DMS79 treated with DMSO at 0.1 percent for 48 hours (cell line): ENCODE results near the gene GPR153.
A peak's percentile ranks its signal among the peaks of the same experiment; 100 is the strongest.

Experiments used
- DNase-seq: peaks from one replicate; lab custom pipeline; 2025; lab: John Stamatoyannopoulos, UW

The GPR153 gene

DNA sequence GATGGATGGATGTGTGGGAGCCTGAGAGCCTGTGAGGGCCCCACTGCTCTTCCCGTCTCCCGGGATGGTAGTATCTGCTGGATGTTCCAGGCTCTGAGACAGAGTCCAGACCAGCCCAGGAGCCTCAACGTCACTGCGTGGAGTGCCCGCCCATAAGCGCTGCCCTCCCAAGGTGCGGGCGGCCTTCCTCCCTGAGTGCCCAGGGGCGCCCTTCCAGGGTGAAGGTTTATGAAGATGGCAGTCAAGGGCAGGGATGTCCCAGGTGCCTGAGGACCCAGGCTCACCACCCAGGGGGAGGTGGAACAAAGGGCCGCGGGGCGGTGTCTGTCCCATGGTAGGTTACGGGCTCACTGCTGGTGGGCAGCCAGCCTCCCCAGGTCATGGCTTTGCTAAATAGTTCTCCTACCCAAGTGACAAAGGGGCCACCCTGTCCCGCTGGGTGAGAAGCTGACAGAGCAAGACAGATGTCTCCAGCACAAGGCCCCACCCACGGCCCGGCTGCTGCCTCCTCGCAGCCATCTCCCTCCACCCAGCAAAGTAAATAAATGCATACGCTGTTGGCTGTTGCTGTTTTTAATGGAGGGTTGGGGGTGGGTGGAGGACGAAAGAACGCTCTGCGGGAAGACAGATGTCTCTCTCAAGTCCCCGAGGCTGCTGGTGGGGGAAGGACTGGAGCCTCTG, 9.0 kb upstream of the GPR153 start:
- DNase-seq = no peak

DNA sequence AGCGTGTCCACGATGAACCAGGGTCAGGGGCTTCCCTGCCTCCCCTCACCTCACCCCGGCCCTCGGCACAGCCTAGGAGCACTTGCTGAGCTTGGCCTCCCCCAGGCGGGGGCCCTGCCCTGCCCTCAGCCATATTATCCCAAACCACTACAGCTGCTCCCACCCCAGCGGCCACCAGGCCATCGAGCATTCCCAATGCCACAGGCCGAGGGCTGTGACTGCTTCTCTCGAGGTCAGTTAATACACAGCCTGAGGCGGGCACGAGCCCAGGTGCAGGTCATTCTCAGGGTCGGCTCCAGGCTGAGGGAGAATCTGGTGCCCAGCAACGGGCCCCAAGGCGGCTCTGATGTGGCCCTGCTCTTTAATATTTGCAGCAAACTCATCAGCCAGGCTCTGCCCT, 8.4 kb upstream of the GPR153 start:
- no peak for DNase-seq

DNA sequence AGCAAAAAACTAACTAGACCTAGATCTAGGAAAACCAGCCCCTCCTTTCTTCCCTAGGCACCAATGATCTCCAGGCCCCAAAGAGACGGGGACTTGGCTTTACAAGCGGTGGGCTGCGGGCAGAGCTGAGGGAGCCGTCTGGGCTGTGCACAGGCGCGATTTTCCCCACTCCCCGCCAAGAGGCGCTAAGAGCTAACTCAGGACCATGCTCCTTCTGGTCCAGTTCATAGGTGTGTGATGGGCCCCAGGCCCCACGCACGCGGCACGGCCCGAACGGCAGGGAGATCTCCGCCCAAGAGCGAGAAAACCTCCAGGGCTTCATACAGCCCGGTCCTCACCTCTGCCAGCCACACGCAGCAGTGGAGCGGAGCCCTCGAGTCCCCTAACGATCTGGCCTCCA, 7.5 kb upstream of the GPR153 start:
- DNase-seq = no peak

DNA sequence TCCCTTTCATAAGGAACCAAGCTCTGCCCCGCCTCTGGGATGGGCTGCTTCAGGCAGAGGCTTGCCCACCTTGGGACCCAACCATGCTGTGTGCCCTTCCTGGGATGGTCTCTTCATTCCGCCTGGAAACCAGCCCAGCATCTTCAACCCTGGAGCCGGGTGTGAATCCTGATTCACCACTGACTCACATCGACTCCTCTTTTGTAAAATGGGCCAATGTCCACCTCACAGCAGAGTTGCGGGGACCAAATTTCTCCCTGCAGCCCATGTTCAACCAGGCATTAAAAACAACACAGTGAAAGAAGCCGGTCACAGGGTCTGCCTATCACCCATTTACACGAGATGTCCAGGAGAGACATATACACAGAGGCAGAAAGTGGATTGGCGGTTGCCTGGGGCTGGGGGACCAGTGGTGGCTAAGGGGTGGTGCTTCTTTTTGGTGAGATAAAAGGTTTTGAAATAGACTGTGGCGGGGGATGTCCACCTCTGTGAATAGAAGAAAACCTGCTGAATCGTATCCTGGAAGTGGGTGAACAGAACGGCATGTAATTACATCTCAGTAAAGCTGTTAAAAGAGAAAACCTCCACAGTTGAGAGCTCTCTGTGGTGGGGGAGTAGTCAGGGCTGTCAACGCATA, 6.9 kb upstream of the GPR153 start:
- DNase-seq = no peak

DNA sequence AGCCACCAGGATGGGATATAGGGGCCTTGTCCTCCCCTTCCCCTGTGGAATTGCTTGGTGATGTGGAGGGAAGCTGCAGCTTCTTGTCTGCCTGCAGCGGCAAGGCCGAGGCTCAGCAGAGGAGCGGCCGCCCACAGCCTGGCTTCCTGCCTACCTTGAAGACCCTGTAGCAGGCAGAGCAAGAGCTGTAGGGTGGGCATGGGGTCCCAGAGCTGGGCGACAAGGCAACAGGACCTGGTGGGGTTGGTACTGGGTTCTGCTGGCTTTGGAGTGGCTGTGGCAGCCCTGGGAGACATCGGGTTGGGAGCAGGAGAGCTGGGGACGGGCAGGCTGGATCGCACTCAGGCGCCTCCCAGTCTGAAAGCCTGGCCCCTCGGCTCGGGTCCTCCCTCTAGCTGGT, 5.7 kb upstream of the GPR153 start:
- no peak for DNase-seq

DNA sequence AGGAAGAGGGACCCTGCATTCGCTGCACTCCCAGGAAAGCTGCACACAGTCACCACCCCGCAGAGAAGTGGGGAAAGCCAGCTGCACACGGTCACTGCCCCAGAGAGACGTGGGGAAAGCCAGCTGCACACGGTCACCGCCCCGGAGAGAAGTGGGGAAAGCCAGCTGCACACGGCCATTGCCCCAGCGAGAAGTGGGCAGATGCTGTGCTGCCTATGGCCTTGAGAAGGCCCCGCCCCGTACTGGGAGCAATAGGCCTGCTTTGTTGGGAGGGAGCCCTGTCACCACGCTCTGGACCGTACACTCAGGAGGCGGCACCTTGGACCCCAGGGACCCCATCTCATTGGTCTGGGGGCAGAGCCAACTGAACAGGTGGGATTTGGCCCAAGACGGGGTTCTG, 4.3 kb upstream of the GPR153 start:
- DNase-seq = no peak

DNA sequence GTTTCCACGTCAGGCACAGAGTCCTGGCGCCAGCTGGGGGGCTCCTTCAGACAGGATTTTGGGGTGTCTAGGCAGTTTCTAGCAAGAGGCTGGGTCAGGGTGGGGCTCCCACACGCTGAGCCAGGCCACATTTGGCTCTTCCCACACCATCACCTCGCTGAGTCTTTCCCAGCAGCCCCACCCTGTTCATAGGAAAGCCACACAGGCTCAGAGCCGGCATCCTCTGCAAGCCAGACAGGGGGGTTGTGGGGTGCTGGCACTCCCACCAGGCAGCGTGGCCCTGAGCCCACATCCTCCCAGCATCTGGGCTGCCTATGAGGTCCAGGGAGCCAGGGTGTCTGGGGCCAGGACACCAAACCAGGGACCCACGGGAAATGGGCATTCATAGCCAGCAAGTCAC, 2.8 kb upstream of the GPR153 start:
- no peak for DNase-seq

DNA sequence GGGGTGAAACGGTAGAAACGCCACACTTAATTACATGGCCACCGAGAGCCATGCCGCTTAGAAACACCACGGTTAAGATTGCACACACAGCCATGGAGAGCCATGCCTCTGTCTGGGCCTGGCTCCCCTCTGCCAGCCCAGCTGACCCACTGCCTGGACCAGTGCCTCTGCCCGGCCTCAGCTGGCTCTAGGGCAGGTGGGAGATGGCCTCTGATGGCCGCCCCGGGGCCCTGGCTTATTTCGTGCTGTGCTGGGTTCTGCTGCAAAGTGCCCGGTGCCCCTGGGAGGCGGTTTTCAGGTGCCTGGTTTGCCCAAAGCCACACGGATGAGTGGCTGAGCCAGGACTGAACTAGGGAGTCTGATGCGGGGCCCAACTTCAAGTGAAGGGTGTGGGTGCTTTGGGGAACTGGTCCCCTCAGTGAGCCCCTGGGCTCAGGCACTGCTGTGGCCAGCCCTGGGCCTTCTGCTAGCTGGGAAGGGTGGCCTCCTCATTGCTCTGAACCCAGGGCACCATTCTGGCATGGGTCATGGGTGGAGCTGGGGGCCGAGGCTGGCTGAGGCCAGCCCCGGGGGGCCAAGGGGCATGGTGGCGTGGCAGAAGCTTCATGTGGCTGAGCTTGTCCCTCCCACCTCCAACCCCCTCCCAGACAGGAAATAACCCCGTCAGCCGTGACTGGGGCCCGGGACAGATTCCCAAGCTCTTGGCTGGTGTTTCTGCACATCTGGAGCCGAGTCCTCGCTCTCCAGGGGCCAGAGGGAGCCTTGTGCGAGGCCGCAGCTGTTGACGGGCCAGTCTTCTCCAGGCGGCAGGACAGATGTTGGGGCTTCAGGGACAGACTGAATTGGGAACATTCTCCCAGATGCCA, 1.9 kb upstream of the GPR153 start:
- DNase-seq = no peak

DNA sequence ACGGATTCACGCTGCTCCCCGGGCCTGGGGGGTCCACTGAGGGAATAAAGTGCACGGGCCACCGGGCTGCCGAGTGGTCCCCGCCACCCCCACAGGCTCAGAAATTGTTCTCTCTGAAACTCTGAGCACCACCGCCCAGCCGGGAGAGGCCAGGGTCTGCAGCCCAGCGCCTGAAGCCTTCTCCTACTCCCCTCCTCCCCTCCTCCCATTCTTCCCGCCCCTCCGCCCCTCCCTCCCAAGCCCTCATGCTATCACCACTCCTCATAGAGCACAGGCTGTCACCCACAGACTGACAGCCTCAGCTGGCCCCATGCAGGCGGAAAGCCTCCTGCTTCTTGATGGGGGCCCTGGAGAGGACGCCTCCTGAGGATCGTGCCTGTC, 707 bp upstream of the GPR153 start:
- DNase-seq = peak; percentile 34

DNA sequence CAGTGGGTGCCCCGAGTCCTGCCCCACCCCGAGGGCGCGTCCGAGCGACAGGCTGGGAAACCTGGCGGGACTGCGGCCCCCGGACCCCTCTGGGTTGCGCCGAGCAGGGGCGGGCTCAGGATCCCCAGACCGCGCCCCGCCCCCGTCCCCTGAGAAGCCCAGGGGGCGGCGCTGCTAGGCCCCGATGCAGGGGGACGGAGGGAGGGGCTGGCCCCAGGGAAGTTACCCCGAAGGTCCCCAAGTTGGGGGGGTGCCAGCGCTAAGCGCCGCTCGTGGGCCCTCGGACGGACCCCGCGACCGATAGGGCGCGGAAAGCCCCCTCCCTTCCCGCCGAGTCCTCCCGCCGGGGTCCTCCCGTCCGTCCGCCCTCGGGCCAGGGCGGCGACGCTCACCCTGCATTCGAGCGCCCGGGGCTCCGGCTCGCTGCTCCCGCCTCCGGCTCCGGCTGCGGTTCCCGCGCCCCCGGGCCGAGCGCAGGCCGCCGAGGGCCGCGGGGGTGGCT, 414 bp downstream of the GPR153 start:
- no peak for DNase-seq

DNA sequence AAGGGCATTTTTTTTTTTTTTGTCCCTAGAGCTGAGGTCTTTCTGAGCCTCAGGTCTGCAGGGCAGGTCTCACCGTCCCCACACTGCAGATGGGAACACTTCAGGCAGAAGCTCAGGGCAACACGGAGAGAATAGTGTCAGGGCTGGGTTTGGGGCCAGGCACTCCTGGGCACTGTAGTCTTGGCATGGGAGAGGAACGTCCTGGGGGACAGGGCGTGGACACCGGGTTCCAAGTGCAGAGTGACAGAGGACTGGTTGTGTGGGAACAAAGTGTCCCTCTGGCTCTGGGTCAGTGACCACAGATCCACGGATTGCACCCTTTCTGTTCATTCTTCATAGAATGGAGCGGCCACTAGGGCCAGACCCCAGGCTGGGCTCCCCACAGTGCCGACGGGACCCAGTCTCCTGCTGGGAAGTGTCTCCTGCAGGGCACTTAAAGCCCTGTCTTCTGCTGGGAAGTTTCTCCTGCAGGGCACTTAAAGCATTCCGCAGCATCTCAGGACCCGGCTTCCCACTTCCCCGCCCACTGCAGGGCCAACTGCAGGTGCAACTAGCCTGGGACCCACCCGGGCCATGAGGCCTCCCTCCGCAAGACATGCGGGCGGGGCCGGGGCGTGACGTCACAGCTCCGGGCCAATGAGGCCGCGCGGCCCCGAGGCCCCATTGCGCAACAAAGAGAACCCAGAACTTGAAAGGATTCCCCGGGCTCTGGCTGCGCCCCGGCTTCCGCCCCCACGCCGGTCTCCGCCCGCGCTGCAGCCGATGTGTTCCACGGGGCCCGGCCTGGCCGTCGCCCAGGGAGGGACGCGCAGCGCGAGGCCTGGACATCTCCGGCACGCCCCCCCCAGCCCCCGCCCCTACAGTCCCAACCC, 1.2 kb downstream of the GPR153 start:
- peak; percentile 56 for DNase-seq

DNA sequence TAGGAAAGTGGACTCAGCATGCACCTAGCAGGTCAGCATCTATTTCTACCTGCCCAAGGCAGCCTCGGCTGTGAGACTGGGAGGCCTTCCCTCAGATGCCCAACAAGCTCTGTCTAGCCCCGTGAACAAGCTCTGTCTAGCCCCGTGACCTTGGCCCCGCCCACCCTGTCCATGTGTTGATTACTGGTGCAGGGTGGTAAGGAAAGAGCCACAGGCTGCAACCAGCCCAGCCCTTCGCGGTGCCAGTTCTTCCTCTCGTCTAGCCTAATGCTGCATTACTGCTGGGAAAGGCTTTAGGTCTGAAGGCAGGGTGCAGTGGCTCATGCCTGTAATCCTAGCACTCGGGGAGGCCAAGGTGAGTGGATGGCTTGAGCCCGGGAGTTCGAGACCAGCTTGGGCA, 2.2 kb downstream of the GPR153 start:
- no peak for DNase-seq

DNA sequence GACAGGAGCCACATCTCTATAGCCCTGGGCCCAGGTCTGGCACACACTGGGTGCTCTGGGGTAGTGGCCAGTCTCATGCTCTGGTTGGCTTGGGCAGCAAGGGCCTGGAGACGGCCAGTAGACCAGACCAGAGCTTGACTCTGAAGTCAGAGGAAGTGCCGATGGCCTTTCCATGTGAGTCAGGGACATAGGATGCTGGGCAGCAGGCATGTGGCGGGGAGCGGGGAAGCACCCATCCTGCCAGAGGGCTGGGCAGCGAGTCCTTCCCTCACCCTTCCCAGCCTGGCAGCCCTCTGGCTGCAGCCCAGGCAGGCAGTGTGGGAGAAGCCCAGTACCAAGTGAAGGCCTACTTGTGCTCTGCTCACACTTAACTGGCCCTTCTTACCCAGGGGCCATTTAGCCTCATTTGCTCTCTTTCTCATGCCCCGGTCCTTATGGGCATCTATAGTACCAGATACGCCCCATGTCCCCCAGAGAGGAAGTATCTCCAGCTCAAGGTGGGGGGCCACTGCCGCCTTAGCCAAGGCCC, 3.3 kb downstream of the GPR153 start:
- no peak for DNase-seq

DNA sequence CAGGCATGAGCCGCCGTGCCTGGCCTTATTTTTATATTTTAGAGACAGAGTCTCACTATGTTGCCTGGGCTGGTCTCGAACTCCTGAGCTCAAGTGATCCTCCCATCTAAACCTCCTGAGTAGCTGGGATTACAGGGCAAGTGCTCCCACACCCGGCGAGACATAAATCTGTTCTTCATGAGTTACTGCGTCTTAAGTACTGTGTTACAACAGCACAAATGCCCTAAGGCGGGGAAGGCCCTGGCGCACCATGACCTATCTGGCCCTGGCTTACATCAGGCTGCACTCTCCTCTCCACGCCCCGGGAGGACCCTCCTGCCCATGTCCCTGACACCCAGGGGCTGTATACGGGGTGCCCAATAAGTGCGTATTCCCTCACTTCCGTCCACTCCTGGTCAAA, 4.3 kb downstream of the GPR153 start:
- DNase-seq = no peak

DNA sequence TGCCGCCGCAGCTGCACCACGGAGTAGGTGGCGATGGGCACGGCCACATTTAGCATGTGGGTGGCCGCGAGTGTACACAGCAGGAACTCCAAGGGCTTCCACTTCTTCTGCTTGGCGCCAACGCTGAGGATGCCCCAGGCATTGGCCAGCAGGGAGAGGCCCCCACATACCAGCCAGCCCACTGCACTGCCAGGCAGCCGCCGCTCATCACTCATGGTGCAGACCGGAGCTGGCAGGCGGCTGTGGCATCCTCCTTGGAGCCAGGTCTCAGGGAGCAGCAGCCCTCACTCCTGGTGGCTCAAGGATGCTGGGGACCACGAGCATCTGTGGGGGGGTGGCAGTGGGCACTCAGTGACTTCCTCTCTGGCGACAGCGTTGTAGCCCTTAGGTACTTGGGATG, 6.2 kb downstream of the GPR153 start:
- no peak for DNase-seq

DNA sequence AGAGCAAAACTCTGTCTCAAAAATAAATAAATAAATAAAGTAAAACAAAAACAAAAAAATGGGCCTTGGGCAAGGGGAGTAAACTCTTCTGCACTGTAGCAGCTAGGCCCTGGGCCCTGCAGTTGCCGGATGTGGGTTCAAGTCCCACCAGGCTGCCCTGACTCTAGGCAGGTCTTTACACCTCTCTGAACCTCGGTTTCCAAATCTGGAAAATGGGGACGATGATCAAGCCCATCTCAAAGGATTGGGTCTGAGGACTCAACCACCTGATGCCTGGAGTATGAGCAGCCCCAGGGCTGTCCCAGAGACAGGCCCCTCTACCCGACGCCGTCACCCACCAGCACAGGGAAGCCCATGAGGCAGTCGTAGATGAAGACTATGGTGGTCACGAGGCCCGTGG, 7.5 kb downstream of the GPR153 start:
- DNase-seq = no peak

DNA sequence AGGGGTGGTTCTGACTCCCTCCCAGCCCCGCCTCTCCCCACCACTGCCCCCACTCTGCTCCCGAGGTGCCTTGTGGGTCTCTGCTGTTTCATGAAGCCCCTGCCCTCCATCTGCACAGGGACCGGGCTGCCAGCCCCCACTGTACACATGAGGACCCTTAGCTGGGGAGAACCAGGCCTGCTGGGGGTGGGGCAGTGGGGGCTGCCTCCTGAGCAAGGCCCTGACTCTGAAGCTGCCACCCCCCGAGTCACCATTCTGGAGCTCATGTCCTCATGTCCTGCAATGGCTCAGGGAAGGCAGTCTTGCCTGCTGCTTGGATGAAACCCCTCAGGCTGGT, 8.6 kb downstream of the GPR153 start:
- no peak for DNase-seq

DNA sequence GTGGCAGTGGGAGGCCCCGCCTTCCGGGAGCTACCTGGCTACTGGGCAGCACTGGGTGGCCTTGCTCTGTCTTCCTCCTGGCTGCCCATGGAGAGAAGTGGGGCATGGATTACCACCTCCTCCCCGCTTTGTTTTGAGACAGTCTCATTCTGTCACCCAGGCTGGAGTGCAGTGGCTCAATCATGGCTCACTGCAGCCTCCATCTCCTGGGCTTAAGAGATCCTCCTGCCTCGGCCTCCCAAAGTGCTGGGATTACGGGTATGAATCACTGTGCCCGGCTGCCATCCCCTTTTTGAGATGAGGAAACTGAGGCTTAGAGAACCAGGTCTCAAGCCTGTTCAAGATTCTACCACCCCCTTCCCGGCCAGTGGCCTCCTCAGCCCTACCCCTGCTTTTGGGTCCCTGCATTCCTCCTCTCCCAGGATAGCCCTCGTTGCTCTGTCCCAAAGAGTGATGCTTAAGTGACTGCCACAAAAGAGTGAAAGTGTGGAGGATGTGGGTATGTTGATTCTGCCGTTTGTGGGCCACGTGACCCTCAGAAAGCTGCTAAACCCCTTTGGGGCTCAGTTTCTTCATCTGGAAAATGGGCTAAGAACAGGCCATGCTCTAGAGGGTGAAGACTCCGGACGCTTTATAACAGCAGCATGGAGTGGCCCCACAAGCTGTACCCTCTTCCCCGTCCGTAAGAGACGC, 9.1 kb downstream of the GPR153 start:
- no peak for DNase-seq

DNA sequence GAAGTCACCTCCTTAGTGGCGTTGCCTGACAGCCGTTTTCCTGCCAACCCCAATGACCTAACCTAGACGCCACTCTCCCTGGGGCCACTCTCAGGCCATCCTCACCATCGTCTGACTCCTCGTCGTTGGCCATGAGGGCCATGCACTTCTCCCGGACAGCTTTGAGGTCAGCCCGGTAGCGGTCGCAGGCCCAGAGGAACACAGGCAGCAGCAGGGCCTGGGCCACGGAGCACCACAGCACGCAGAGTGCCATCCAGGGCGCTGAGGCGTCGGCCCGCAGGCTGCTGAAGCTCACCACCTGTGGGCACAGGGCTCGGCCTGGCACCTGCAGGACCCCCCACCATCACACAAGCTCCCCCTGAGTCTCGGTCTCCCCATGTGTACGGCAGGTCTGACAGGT, 9.7 kb downstream of the GPR153 start:
- no peak for DNase-seq

DNA sequence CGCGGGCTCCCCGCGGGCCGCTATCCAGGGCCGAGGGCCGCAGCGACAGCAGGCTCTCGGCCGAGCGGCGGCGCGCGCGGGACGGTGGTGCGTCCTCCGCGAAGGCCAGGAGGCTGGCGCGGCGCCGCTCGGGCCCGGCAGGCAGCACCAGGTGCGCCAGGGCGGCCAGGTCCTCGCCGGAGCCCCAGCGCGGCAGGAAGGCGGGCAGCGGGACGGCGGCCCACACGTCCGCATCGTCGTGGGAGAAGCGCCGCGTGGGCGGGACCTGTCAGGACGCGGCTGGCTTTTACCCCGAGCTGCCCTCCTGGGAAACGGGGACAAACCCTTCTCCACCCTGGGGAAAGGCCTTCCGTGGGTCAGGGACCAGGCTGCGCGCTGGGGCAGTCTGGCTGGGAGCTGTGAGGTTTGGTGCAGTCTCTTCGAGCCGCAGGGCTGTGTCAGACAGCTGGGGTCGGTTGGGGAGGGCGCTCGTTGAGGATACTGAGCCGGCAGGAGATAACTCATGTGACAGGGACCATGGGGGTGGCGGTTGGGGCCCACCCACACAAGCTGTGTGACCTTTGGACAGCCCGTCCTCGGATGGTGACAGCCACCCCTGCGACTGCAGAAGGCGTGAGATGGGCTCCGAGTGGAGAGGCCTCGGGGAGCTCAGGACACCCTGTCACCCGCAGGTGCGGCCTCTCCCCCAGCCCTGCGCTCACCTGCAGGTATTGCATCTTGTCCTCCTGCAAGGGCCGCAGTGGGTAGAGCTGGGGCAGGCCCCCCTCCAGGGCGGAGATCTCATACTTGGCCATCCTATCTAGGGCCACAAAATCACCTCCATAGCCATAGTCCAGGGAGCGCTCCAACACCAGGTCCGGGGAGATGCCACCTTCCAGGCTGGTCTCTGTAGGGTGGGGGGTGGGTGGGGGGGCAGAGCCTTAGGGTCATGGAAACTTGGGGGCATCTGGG, 10.9 kb downstream of the GPR153 start:
- no peak for DNase-seq
